CD4-positive, alpha-beta T cell (primary cell): ENCODE results near the gene NRXN3. TPM values are rescaled to one million over a fixed set of nuclear protein-coding genes. Genes with fewer than 3 reads are reported as not detected.

Source experiments
- ATAC-seq: fragments of 200-7000 bp; cut with Tn5 transposase; one replicate; pipeline ENCODE4 v1.10.0; 2022; ENCODE audit warnings: mild to moderate bottlenecking; ENCODE audit not compliant: poor library complexity
- CTCF ChIA-PET: fragments of 350-600 bp; sonication (Branson Sonifier 250); formaldehyde crosslinking; loops from one replicate; lab custom pipeline; 2021; ENCODE audit warnings: antibody characterized with exemption, inconsistent platforms; lab: Charles Lee
- POLR2A ChIA-PET: fragments of 350-600 bp; sonication (Branson Sonifier 250); formaldehyde crosslinking; loops from one replicate; lab custom pipeline; 2021; ENCODE audit warnings: antibody characterized with exemption, inconsistent platforms; lab: Charles Lee
- DNase-seq, 14 experiments: peaks; one replicate each; pipeline ENCODE4 v3.0.0-alpha.2; 2013 to 2020; ENCODE audit warnings: mixed read lengths in 2 of 14
- H3K27ac ChIP-seq, 2 donors: one replicate each; pipeline versions ENCODE4 v1.5.1 to v1.7.0; 2013; ENCODE audit warnings: low read length in 2 of 2, low read depth in 1 of 2, mild to moderate bottlenecking in 1 of 2
- H3K27me3 ChIP-seq, 2 experiments: 1 replicate in 1 of 2; 2 replicates in 1 of 2; pipeline versions ENCODE4 v1.6.1 to v1.7.0; 2013; ENCODE audit warnings: low read length in 2 of 2, control low read depth in 1 of 2, mild to moderate bottlenecking in 1 of 2, moderate library complexity in 1 of 2; ENCODE audit not compliant: insufficient read depth in 2 of 2, control insufficient read depth in 1 of 2
- H3K36me3 ChIP-seq: one replicate; pipeline ENCODE4 v1.6.1; 2013; ENCODE audit warnings: low read length, control low read depth; ENCODE audit not compliant: insufficient read depth
- H3K4me1 ChIP-seq: one replicate; pipeline ENCODE4 v1.6.1; 2013; ENCODE audit warnings: low read length, control low read depth; ENCODE audit not compliant: insufficient read depth
- H3K4me3 ChIP-seq: one replicate; pipeline ENCODE4 v1.5.1; 2013; ENCODE audit warnings: mild to moderate bottlenecking, low read length, moderate library complexity
- H3K9me3 ChIP-seq, 2 experiments: 1 replicate in 1 of 2; 2 replicates in 1 of 2; pipeline versions ENCODE4 v1.6.1 to v1.7.0; 2013; ENCODE audit warnings: low read length in 2 of 2, mild to moderate bottlenecking in 2 of 2, control low read depth in 1 of 2, moderate library complexity in 1 of 2; ENCODE audit not compliant: control insufficient read depth in 1 of 2, insufficient read depth in 1 of 2
- H3K27ac Mint-ChIP-seq: one replicate; pipeline ENCODE4 v1.8.0; 2020; ENCODE audit warnings: mixed read lengths
- H3K27me3 Mint-ChIP-seq: one replicate; pipeline ENCODE4 v1.8.0; 2021; ENCODE audit warnings: mixed read lengths
- H3K36me3 Mint-ChIP-seq: one replicate; pipeline ENCODE4 v1.8.0; 2021; ENCODE audit warnings: low read depth, mixed read lengths
- H3K4me1 Mint-ChIP-seq: one replicate; pipeline ENCODE4 v1.8.0; 2021; ENCODE audit warnings: low read depth, mixed read lengths
- H3K4me3 Mint-ChIP-seq: one replicate; pipeline ENCODE4 v1.8.0; 2020; ENCODE audit warnings: mild to moderate bottlenecking, mixed read lengths
- H3K9me3 Mint-ChIP-seq: one replicate; pipeline ENCODE4 v1.8.0; 2020; ENCODE audit warnings: mixed read lengths
- CTCF ChIP-seq: fragments of 200-600 bp; IDR thresholded peaks from one replicate; pipeline ENCODE4 v1.8.0; 2022; ENCODE audit warnings: antibody characterized with exemption, mild to moderate bottlenecking
- intact Hi-C, 2 experiments: fragments of 100-400 bp; cut with DNase I in 1 of 2; cut with micrococcal nuclease in 1 of 2; formaldehyde crosslinking; loops; one replicate each; pipeline versions ENCODE4 v1.15.1 to v1.9.0; 2023 to 2025; cut with DNase I, micrococcal nuclease
- total RNA-seq, 174 experiments: library from RNA in 2 of 174; stranded (reverse) in 2 of 174; gene quantifications; one replicate each; pipeline ENCODE4 v1.2.3 and lab custom pipeline; 2021 to 2026

NRXN3 gene
- total RNA-seq, 2 experiments from 2014 or later, result not detected

- CTCF ChIA-PET, result no interaction called here
- H3K4me1 Mint-ChIP-seq, result no peaks in the 10 kb centered on the region
Measured at GRCh38 chr14:78947681-78948080, 777.5 kb downstream of the NRXN3 start.

GRCh38 chr14:78950649-78951048, 780.5 kb downstream of the NRXN3 start:
- Mint-ChIP-seq H3K36me3 (no peaks in the 10 kb centered on the region), H3K27me3 (peaks cover 30% of the 10 kb centered on the region), H3K4me3 (no peak overlapping the region), H3K9me3 (no peaks in the 10 kb centered on the region), H3K27ac (no peak overlapping the region), H3K4me1 (no peaks in the 10 kb centered on the region)
- H3K27me3 ChIP-seq, result peaks cover 0 to 2% of the 10 kb centered on the region in 2 experiments
- no peak for ATAC-seq
- no peak for TF ChIP-seq CTCF
- no peak overlapping the region for H3K27ac ChIP-seq
- ChIA-PET POLR2A (no interaction called here), CTCF (no interaction called here)
- no peak overlapping the region for H3K4me3 ChIP-seq
- H3K9me3 ChIP-seq, result no peaks in the 10 kb centered on the region
- H3K4me1 ChIP-seq, result no peaks in the 10 kb centered on the region
- DNase-seq, result no peak
- intact Hi-C loops, result no loop called here
- no peaks in the 10 kb centered on the region for H3K36me3 ChIP-seq

More at GRCh38 chr14:78947681-78948080, 777.5 kb downstream of the NRXN3 start:
- POLR2A ChIA-PET, result no interaction called here
- Histone ChIP-seq H3K4me3 (no peak overlapping the region), H3K9me3 (no peaks in the 10 kb centered on the region), H3K4me1 (no peaks in the 10 kb centered on the region), H3K27ac (no peak overlapping the region), H3K36me3 (no peaks in the 10 kb centered on the region), H3K27me3 (peaks cover 0 to 2% of the 10 kb centered on the region in 2 experiments)
- Mint-ChIP-seq H3K36me3 (no peaks in the 10 kb centered on the region), H3K27me3 (peaks cover 27% of the 10 kb centered on the region), H3K4me3 (no peak overlapping the region), H3K27ac (no peak overlapping the region), H3K9me3 (no peaks in the 10 kb centered on the region)
- ATAC-seq, result no peak
- TF ChIP-seq CTCF, result no peak
- intact Hi-C loops, result no loop called here
- DNase-seq, result no peak

- H3K9me3 ChIP-seq, result no peaks in the 10 kb centered on the region
- no peaks in the 10 kb centered on the region for H3K36me3 Mint-ChIP-seq
- no peak overlapping the region for H3K27ac ChIP-seq
- intact Hi-C loops, result no loop called here
- ATAC-seq (no peak), DNase-seq (no peak)
- H3K4me3 Mint-ChIP-seq, result no peak overlapping the region
- H3K27ac Mint-ChIP-seq, result no peak overlapping the region
- H3K27me3 ChIP-seq, result no peaks in the 10 kb centered on the region
- peaks cover 27% of the 10 kb centered on the region for H3K27me3 Mint-ChIP-seq
- TF ChIP-seq CTCF, result no peak
- H3K4me3 ChIP-seq, result no peak overlapping the region
- no peaks in the 10 kb centered on the region for H3K4me1 Mint-ChIP-seq
- ChIA-PET POLR2A (no interaction called here), CTCF (no interaction called here)
- no peaks in the 10 kb centered on the region for H3K4me1 ChIP-seq
- H3K36me3 ChIP-seq, result no peaks in the 10 kb centered on the region
- H3K9me3 Mint-ChIP-seq, result no peaks in the 10 kb centered on the region
Measured at GRCh38 chr14:78951602-78952001, 781.4 kb downstream of the NRXN3 start.
